Islet precursor cell (in vitro differentiated cells): ENCODE data around the gene TBXA2R.
A peak's percentile ranks its signal among the peaks of the same experiment; 100 is the strongest.
"Not testable (repeated sequence)": the region's sequence is repeated elsewhere in the genome, so short reads cannot be mapped to it uniquely, and the experiment has no call there.

ENCODE experiments used
- DNase-seq: peaks from one replicate; pipeline ENCODE4 v3.0.0-alpha.2; 2018

Gene TBXA2R

GRCh38 chr19:3576696-3577443 is 29.8 kb downstream of the TBXA2R start:
- peak; percentile 86 for DNase-seq

- no peak for DNase-seq
These were observed 30.6 kb downstream of the TBXA2R start for GRCh38 chr19:3575949-3576673.

GRCh38 chr19:3575260-3575741 is 31.4 kb downstream of the TBXA2R start:
- DNase-seq: peak; percentile 89

DNA sequence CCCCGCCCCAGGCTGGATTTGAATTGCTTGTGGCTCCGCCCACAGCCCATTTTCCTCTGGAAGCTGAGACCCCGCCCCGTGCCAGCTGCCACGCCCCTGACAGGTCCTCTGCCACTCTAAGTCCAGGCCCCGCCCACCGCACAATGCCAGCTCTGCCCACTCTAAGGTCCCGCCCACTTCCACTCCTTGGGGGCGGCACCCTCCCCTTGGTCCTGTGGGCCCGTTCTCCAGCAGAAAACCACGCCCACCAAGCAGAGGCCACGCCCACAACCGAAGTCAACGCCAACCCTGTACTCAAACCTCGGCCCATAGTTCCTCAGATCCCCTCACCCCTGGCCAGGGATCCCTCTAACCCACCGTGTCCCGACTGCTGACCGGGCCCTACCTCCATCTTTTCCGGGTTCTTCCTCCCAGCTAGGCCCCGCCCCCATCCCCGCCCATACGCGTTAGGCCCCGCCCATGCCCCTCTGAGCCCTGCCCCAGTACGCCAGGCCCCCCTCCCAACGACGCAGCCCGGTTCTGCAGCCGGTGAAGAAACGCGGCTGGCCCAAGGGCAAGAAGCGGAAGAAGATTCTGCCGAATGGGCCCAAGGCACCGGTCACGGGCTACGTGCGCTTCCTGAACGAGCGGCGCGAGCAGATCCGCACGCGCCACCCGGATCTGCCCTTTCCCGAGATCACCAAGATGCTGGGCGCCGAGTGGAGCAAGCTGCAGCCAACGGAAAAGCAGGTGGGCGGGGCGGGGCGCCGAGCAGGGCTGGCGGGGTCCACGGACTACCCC is 32.6 kb downstream of the TBXA2R start:
- peak; percentile 99 for DNase-seq

- DNase-seq: peak; percentile 68
These were observed 33.4 kb downstream of the TBXA2R start for GRCh38 chr19:3573162-3573857.

DNA sequence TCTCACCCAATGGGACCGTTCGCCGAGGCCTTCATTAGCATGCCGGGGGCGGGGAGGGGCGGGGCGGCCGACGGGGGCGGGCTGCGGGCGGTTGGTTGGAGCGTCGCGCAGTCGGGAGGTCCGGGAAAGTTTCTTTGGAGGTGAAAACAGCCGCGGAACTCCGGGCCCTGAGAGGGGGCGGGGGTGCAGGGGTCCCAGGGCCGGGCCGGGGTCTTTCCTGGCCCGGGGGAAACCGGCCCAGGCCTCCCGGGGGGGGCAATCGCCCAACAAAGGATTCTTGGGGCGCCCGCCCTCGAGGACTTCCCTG is 33.9 kb downstream of the TBXA2R start, which contains the start of gene HMG20B:
Gene HMG20B (plus strand): TSS at position 90 of the 307 bp plus-strand sequence. CDS start 366 bp downstream, outside the sequence.
- DNase-seq: no peak

DNA sequence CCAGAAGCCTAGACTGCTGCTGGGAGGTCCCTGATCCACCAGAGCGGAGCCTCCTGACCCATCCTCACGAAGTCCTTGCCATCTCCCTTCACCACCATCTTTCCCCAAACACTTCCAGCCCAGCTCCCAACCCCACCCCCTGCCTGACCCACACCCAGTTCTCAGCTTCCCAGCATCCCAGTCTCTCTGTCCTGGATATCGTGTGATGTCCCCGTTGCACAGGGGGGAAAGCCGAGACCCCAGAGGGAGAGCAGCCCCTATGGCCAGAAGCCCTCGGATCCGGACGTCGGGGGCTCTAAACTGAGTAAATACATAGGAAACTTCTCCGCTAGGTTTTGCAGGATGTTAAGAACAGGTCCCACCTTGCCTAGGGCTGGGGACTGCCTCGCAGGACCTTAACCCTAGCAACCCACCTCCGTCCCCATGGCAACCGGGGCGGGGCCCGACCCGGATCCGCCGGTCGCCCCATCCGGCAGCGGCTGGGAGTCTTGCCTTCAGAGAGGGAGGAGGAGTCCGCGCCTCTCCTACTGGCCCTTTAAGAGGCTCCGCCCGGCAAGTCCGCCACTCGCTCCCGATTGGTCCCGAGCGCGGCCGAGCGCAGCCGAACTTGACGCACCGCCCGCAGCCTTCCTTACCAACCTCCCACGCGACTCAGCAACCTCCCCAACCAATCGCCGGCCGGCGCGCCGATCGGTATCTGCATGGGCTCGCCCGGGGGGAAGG is 34.4 kb downstream of the TBXA2R start:
- DNase-seq: peak; percentile 100

- peak; percentile 80 for DNase-seq
These were observed 36.1 kb downstream of the TBXA2R start for GRCh38 chr19:3570606-3571011.

DNA sequence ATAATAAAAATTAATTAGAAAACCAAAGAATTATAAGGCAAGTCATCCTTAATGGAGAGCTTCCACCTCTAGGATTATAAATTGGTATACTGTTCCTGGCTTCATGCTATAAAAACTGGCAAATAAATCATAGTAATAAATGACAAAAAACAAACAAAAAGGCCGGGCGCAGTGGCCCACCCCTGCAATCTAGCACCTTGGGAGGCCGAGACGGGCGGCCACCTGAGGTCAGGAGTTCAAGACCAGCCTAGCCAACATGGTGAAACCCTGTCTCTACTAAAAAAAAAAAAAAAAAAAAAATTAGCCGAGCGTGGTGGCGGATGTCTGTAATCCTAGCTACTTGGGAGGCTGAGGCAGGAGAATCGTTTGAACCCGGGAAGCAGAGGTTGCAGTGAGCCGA is 36.6 kb downstream of the TBXA2R start:
- not testable (repeated sequence) for DNase-seq

- DNase-seq: peak; percentile 95
These were observed 41.5 kb downstream of the TBXA2R start for GRCh38 chr19:3565139-3565538.

DNA sequence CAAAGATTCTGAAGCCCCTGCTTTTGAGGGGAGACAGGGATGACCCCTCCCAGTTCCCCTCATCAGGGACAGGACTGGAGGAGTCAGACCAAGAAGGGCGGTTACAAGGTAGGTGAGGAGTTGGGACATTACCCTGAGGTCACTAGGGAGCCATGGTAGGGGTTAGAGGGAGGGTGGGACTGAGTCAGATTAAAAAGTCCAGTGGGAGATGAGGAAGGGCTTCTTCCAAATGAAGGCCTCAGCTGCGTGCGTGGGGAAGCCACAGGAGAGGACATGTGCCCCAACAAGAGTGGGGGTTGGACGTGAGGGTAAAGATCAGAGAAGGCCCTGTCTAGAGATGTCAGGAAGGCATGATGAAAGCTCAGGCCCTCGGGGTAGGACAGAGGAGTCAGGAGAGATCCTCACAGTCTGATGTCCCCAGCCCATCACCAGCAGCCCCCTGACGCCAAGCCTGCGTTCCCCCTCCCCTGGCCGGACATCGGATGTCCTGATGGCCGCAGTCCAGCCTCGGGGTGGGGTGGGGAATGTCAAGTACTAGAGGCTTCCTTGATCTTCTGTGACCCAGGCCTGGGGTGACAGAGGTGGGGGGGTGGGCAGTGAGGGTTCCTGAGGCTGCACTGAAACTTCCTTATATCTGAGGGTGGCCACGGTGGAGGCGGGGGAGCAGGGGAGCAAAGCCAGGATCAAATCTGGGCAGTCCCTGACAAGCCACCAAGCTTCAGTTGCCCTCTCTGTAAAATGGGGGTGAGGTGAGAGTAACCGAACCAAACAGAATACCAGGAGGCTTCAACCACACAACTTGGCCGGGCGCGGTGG is 42.8 kb downstream of the TBXA2R start:
- no peak for DNase-seq

DNA sequence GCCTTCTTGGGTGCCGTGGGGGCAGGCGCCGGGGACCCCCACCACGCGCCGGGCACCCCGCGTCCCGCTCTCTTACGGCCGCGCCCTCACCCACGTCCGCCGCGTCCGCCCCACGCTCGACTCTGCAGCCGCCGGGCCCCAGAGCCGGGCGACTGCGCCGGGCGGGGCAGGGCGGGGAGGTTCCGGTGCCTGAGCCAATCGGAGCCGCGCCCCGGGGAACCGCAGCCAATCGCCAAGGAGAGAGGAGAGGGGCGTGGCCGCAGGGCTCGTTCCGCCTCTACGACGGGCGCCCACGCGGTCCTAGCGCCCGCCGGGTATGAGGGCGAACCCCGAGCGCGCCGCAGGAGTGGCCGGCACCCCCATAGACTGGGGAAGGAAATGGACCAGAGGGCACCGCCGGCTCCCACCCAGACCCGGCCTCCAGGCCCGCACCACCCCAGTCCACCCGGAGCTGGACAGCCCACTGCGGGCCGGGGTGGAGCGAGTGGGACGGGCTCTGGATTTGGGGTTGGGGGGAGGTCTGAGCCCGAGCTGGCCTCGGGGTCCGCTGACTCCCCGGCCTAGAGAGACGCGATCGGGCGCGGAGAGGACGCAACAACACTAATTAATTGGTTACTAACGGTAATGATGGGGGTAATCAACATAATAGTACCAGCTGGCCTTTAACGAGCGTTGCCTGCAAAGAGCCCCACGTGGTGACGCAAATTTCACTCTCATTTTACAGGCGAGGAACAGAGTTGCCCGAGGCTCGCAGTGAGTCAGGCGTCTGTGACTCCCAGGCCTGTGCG is 49.0 kb downstream of the TBXA2R start, which contains the start of gene MFSD12:
Gene MFSD12 (minus strand): TSS at position 126 of the 788 bp plus-strand sequence. CDS start 183 bp downstream, outside the sequence.
- peak; percentile 97 for DNase-seq

DNA sequence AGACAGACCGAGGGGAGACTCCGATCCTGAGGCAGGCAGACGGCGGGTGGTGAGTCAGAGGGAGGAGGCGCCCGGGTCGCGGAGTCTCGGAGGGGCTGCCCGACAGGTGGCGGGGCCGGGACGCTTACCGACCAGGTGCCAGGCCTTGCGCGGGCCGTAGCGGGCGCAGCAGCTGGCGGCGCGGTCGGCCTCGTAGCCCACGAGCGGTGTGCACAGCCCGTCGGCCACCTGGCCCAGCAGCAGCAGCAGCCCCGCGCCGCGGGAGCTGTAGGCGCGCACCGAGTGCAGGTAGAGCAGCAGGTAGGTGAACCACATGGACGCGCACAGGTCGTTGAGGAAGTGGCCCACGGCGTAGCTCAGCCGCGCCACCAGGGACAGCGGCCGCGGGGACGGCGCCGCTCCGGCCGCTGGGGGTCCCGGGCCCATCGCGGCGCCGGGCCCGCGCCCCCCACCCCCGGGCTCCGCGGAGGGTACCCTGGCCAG is 49.7 kb downstream of the TBXA2R start:
- DNase-seq: peak; percentile 84

DNA sequence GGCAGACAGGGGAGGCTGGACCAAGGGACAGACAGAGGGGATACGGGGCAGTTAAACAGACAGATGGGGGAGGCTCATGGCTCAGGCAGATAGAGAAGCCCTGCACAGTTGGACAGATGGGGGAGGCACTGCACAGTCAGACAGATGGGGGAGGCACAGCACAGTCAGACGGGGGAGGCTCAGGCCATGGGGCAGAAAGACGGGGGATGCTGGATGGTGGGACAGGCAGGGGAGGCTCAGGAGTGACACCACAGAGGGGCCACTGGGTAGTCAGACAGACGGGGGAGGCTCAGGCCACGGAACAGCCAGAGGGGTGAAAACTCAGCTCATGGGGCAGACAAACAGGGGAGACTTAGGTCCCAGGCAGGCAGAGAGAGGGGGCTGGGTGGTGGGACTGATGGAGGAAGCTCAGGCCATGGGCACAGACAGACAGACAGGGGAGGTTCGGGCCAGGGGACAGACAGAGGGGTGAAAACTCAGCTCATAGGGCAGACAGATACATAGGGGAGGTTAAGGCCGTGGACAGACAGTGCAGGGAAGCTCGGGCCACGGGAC is 50.2 kb downstream of the TBXA2R start:
- no peak for DNase-seq

DNA sequence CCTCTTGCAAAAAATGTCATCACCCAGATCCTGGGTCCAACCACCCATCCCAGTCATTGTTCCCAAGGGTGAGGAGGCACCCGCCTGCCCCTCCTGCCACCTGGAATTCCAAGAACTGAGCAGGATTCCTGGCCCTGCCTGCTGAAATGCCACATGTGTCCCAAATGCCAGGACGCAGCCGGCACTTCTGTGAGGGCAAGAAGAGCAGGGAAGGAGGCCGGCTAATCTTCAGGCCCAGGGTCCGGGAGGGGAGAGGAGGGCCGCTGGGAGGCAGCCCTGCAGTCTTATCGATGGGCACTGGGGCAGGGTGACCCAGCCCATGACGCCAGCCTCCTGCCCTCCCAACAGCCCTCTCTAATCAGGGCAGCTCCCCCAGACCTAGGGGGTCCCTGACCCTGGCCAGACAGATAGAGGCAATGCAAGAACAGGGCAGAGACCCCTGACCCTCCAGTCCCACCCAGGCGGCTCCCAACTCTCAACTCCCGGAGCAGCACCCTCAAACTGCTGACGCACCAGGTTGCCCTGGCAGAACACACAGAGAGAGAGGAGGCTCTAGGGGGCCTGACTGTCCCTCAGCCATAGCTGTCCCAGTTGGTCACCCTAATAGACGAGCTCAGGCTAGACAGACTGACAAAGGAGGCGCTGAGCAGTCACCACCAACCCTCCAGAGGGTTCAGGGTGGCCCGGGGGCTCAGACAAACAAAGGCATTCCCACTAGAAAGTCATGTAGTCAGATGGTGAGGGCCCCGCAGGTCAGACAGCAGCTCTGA is 50.8 kb downstream of the TBXA2R start:
- DNase-seq: no peak

GRCh38 chr19:3554254-3555083 is 52.2 kb downstream of the TBXA2R start:
- DNase-seq: no peak

DNA sequence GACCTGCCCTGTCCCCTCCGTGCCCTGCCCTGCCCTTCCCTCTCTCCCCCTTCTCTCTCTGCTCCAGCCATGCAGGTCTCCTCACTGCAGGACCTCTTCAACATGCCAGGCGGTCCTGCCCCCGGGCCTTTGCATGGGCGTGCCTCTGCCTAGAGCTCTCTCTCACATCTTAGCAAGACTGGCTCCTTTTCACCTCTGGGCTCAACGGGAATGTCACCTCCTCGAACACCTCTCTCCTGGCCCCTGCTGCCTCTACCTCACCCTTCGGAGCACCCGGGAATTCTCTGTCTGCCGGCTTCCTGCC is 54.9 kb downstream of the TBXA2R start:
- DNase-seq: no peak
